Keratinocyte (primary cell): ENCODE measurements around the gene OR52K2. TPM values are rescaled to one million over a fixed set of nuclear protein-coding genes. Genes with fewer than 3 reads are reported as not detected.

Experiments used
- DNase-seq: peaks from one replicate; pipeline ENCODE4 v3.0.0-alpha.2; 2011; ENCODE audit warnings: low read depth, missing footprints, low spot score
- FAIRE-seq: peaks from 2 replicates; lab custom pipeline; 2011; peaks lifted over from hg19 to GRCh38; lab: Jason Lieb, UNC
- H2AFZ ChIP-seq: 2 replicates; pipeline ENCODE4 v1.6.0; 2012; ENCODE audit warnings: low read length, control low read depth, inconsistent platforms; ENCODE audit not compliant: control insufficient read depth
- H3K27ac ChIP-seq: 2 replicates; pipeline ENCODE4 v1.5.1; 2011; ENCODE audit warnings: low read length; ENCODE audit not compliant: control insufficient read depth, insufficient read depth
- H3K27me3 ChIP-seq: 3 replicates; pipeline ENCODE4 v1.6.0; 2011; ENCODE audit warnings: low read length; ENCODE audit not compliant: control insufficient read depth, insufficient read depth; ENCODE audit errors: extremely low read depth
- H3K36me3 ChIP-seq, 2 experiments: 2 replicates in 1 of 2; 3 replicates in 1 of 2; pipeline ENCODE4 v1.5.1; 2011; ENCODE audit warnings: low read length in 2 of 2, mild to moderate bottlenecking in 1 of 2; ENCODE audit not compliant: control insufficient read depth in 2 of 2, insufficient read depth in 2 of 2; ENCODE audit errors: extremely low read depth in 1 of 2
- H3K4me1 ChIP-seq: 3 replicates; pipeline ENCODE4 v1.5.1; 2011; ENCODE audit warnings: low read length; ENCODE audit not compliant: control insufficient read depth, insufficient read depth; ENCODE audit errors: extremely low read depth
- H3K4me2 ChIP-seq: 3 replicates; pipeline ENCODE4 v1.6.0; 2011; ENCODE audit warnings: low read depth, low read length; ENCODE audit not compliant: control insufficient read depth, insufficient read depth; ENCODE audit errors: extremely low read depth
- H3K4me3 ChIP-seq, 3 experiments: fragments of 200-600 bp in 1 of 3; sonication (generic) in 1 of 3; 2 replicates in 2 of 3; 3 replicates in 1 of 3; pipeline ENCODE4 v1.5.1; 2011 to 2016; ENCODE audit warnings: low read length in 3 of 3, mild to moderate bottlenecking in 3 of 3, control low read depth in 2 of 3, inconsistent platforms in 1 of 3, low read depth in 1 of 3, mixed read lengths in 1 of 3, mixed run types in 1 of 3, moderate library complexity in 1 of 3; ENCODE audit not compliant: control insufficient read depth in 2 of 3, insufficient read depth in 2 of 3; ENCODE audit errors: extremely low read depth in 1 of 3
- H3K79me2 ChIP-seq: 2 replicates; pipeline ENCODE4 v1.6.0; 2012; ENCODE audit warnings: low read length; ENCODE audit not compliant: control insufficient read depth, insufficient read depth
- H3K9ac ChIP-seq: 3 replicates; pipeline ENCODE4 v1.6.0; 2011; ENCODE audit warnings: low read length; ENCODE audit not compliant: control insufficient read depth, insufficient read depth; ENCODE audit errors: extremely low read depth
- H3K9me1 ChIP-seq: 3 replicates; pipeline ENCODE4 v1.6.0; 2011; ENCODE audit warnings: low read length; ENCODE audit not compliant: control insufficient read depth, insufficient read depth; ENCODE audit errors: extremely low read depth
- H3K9me3 ChIP-seq: 2 replicates; pipeline ENCODE4 v1.5.1; 2012; ENCODE audit warnings: low read depth, low read length; ENCODE audit not compliant: control insufficient read depth
- H4K20me1 ChIP-seq: 3 replicates; pipeline ENCODE4 v1.6.0; 2011; ENCODE audit warnings: low read length; ENCODE audit not compliant: control insufficient read depth, insufficient read depth; ENCODE audit errors: extremely low read depth
- EZH2 ChIP-seq: IDR thresholded peaks from one replicate; pipeline ENCODE4 v1.6.1; 2012; ENCODE audit warnings: inconsistent platforms, mild to moderate bottlenecking, low read length, moderate library complexity
- dilution Hi-C: fragments of 300-500 bp; cut with MboI; formaldehyde crosslinking; loops from one replicate; pipeline ENCODE4 v1.7.0; 2020; ENCODE audit warnings: low sequenced_read_pairs; ENCODE audit not compliant: extremely low pct_ligation_motif_present
- polyA plus RNA-seq, 5 experiments: library from polyadenylated mRNA; depleted of rRNA in 3 of 5; stranded (reverse) in 3 of 5; stranded (forward) in 1 of 5; unstranded in 1 of 5; fragments of >200 nt; gene quantifications; 1 replicate in 1 of 5; 2 replicates in 3 of 5; 3 replicates in 1 of 5; pipeline versions ENCODE4 v1.2.1 to v1.2.3, GENCODE V29; 2011 to 2012; ENCODE audit warnings: missing spikeins in 2 of 5, low read depth in 1 of 5, low replicate concordance in 1 of 5
- TF ChIP-seq, protein P1 (sequence below), 3 experiments: IDR thresholded peaks in 1 of 3; conservative IDR thresholded peaks in 1 of 3; optimal IDR thresholded peaks in 1 of 3; 2 replicates in 2 of 3; 3 replicates in 1 of 3; pipeline versions ENCODE3 to v1.5.1; 2011; ENCODE audit warnings: low read length in 3 of 3, mild to moderate bottlenecking in 3 of 3, moderate library complexity in 2 of 3, control low read depth in 1 of 3, inconsistent platforms in 1 of 3; ENCODE audit not compliant: insufficient read depth in 2 of 3; ENCODE audit errors: extremely low read depth in 1 of 3

OR52K2 gene
- polyA plus RNA-seq, 1 donor (not counting 4 experiments of a cell fraction or from before 2014, with no cell fraction given), result not detected

- dilution Hi-C loops, result no loop called here
- Histone ChIP-seq H4K20me1 (no peaks in the 10 kb centered on the region), H3K9ac (peak overlapping the region; percentile 12), H3K36me3 (no peaks in the 10 kb centered on the region), H3K27me3 (no peaks in the 10 kb centered on the region), H3K4me1 (peaks cover 32% of the 10 kb centered on the region), H3K79me2 (no peaks in the 10 kb centered on the region), H3K9me3 (no peaks in the 10 kb centered on the region), H3K4me2 (peak overlapping the region; percentile 57), H3K27ac (peak overlapping the region; percentile 81), H3K9me1 (no peaks in the 10 kb centered on the region), H3K4me3 (peak overlapping the region in 1 of 3 experiments; percentile 24), H2AFZ (peak overlapping the region; percentile 0)
- DNase-seq, result peak; percentile 41
- TF ChIP-seq EZH2, result no peak
- TF ChIP-seq, protein P1, sequence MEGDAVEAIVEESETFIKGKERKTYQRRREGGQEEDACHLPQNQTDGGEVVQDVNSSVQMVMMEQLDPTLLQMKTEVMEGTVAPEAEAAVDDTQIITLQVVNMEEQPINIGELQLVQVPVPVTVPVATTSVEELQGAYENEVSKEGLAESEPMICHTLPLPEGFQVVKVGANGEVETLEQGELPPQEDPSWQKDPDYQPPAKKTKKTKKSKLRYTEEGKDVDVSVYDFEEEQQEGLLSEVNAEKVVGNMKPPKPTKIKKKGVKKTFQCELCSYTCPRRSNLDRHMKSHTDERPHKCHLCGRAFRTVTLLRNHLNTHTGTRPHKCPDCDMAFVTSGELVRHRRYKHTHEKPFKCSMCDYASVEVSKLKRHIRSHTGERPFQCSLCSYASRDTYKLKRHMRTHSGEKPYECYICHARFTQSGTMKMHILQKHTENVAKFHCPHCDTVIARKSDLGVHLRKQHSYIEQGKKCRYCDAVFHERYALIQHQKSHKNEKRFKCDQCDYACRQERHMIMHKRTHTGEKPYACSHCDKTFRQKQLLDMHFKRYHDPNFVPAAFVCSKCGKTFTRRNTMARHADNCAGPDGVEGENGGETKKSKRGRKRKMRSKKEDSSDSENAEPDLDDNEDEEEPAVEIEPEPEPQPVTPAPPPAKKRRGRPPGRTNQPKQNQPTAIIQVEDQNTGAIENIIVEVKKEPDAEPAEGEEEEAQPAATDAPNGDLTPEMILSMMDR (optimal IDR thresholded peaks at IDR 0.05 in 1 of 3, IDR thresholded peaks at IDR 0.05 in 1 of 3, conservative IDR thresholded peaks at IDR 0.05 in 1 of 3; ENCODE audit: extremely low read depth in 1 of 3, insufficient read depth in 2 of 3, low read length in 3 of 3), result no peak
- FAIRE-seq, result peak; percentile 81
Measured at GRCh38 chr11:4480577-4481239, 31.6 kb downstream of the OR52K2 start.

- Histone ChIP-seq H3K4me3 (peak overlapping the region in 2 of 3 experiments; percentile 24 to 50), H3K79me2 (no peaks in the 10 kb centered on the region), H3K4me2 (peak overlapping the region; percentile 57), H3K27me3 (no peaks in the 10 kb centered on the region), H3K36me3 (no peaks in the 10 kb centered on the region), H3K9ac (no peak overlapping the region), H3K4me1 (peaks cover 32% of the 10 kb centered on the region), H3K9me3 (no peaks in the 10 kb centered on the region), H3K9me1 (no peaks in the 10 kb centered on the region), H2AFZ (no peak overlapping the region), H4K20me1 (no peaks in the 10 kb centered on the region), H3K27ac (peak overlapping the region; percentile 58)
- DNase-seq (no peak), FAIRE-seq (no peak)
- dilution Hi-C loops, result no loop called here
- TF ChIP-seq EZH2, result no peak
- TF ChIP-seq, protein P1 (optimal IDR thresholded peaks at IDR 0.05 in 1 of 3, IDR thresholded peaks at IDR 0.05 in 1 of 3, conservative IDR thresholded peaks at IDR 0.05 in 1 of 3; ENCODE audit: extremely low read depth in 1 of 3, insufficient read depth in 2 of 3, low read length in 3 of 3), result no peak
Measured at GRCh38 chr11:4481240-4481582, 32.1 kb downstream of the OR52K2 start.
